ENCODE measurements around the gene IL17B.

- TF ChIP-seq, protein P1, sequence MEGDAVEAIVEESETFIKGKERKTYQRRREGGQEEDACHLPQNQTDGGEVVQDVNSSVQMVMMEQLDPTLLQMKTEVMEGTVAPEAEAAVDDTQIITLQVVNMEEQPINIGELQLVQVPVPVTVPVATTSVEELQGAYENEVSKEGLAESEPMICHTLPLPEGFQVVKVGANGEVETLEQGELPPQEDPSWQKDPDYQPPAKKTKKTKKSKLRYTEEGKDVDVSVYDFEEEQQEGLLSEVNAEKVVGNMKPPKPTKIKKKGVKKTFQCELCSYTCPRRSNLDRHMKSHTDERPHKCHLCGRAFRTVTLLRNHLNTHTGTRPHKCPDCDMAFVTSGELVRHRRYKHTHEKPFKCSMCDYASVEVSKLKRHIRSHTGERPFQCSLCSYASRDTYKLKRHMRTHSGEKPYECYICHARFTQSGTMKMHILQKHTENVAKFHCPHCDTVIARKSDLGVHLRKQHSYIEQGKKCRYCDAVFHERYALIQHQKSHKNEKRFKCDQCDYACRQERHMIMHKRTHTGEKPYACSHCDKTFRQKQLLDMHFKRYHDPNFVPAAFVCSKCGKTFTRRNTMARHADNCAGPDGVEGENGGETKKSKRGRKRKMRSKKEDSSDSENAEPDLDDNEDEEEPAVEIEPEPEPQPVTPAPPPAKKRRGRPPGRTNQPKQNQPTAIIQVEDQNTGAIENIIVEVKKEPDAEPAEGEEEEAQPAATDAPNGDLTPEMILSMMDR (conservative IDR thresholded peaks at IDR 0.05; ENCODE audit: low read length), result no peak
- no peak for TF ChIP-seq EZH2phosphoT487 (IDR thresholded peaks at IDR 0.05; ENCODE audit: borderline replicate concordance, low read depth, low read length)
Observed at GRCh38 chr5:149353911-149354310, 25.2 kb downstream of the IL17B start.

Measured in OCI-LY7 (cell line).